HG02623 (cell line): ENCODE results near the gene MAEA.

Experiments used
- ATAC-seq: cut with Tn5 transposase; IDR thresholded peaks from one replicate; pipeline ENCODE4 v1.9.1; 2021; ENCODE audit warnings: moderate library complexity; ENCODE audit not compliant: unreplicated experiment

Gene MAEA

DNA sequence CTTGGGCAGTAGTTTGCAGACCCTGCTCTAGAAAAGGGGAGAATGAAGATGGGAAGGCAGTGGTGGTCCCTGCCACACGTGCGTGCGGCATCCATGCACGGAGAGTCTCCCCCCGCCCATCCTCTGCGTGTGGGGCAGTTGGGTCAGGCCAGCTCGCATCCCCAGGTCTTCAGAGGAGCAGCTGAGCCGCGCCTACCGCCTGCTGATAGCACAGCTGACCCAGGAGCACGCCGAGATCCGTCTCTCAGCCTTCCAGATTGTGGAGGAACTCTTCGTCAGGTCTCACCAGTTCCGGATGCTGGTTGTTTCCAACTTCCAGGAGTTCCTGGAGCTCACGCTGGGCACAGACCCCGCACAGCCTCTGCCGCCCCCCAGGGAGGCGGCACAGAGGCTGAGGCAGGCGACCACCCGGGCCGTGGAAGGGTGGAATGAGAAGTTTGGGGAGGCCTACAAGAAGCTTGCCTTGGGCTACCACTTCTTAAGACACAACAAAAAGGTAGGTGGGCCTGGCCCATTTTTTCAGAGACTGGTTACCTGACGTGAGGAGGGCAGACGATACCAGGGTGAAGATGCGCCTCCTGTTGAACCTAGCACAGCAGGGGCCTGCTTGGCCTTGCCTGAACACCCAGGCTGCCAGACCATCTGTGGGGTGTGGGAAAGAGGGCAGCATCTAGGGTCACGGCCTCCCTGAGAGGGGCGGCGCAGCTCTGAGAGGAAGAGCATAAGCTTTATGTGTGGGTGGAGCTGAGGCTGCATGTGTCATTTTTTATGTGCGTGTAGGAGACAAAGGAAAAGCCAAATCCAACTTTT lies 59.9 kb downstream of the MAEA start:
- no peak for ATAC-seq

DNA sequence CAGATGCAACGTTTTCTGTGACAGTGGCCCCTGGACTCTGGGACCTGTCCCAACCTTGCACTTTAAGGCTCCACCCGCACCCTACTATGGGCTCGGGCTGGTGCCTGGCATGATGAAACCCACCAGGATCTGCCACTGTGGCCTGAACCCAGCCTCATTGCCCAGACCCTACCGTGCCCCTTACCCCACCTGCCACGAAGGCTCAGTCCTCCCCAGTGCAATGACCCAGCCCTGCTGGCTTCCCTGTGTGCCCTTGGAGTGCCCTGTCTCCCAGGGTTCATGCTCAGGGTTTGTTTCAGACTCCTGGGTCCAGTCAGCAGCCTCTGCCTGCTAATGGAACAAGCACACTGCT lies 60.5 kb downstream of the MAEA start:
- no peak for ATAC-seq

DNA sequence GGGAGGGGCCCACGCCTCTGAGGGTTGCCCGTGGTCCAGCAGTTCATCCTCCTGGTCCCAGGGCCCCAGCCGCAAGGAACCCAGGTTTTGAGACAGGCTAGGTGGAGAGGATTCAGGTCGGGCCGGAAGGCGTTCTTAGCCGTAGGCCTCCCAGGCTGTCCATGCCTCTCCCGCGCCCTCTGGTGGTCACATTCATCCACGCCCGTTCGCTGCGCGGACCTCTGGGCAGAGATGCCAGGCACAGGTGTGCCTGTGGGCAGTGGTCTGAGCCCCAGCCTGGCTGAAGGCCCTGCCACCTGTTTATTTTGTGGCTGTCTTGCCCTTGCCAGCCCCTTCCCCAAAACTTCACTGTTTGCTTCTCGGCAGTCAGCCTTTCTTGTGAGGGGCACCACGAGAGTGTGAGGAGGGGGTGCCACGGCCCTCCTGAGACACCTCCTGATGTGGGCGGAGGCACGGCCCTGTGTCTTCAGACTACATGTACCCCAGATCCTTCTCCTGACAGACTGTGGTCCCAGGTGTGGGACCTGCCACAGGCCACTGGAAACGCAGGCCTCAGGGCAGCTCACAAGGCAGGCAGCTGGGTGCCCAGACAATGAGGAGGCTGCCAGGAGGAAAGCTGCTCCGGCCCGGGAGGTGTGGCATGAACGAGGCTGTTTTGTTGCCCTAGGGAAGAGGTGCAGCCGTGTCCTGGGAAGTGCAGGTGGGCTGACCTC lies 62.3 kb downstream of the MAEA start:
- no peak for ATAC-seq

DNA sequence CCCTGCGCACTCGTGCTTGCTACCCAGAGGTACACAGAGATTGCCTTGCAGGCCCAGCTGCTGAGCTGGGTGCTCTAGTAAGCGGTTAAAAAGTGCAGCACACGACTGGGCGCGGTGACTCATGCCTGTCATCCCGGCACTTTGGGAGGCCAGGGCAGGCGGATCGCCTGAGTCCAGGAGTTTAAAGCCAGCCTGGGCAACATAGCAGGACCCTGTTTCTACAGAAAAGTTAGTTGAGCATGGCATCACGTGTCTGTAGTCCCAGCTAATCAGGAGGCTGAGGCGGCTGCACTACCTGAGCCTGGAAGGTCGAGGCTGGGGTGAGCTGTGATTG lies 62.8 kb downstream of the MAEA start:
- no peak for ATAC-seq

DNA sequence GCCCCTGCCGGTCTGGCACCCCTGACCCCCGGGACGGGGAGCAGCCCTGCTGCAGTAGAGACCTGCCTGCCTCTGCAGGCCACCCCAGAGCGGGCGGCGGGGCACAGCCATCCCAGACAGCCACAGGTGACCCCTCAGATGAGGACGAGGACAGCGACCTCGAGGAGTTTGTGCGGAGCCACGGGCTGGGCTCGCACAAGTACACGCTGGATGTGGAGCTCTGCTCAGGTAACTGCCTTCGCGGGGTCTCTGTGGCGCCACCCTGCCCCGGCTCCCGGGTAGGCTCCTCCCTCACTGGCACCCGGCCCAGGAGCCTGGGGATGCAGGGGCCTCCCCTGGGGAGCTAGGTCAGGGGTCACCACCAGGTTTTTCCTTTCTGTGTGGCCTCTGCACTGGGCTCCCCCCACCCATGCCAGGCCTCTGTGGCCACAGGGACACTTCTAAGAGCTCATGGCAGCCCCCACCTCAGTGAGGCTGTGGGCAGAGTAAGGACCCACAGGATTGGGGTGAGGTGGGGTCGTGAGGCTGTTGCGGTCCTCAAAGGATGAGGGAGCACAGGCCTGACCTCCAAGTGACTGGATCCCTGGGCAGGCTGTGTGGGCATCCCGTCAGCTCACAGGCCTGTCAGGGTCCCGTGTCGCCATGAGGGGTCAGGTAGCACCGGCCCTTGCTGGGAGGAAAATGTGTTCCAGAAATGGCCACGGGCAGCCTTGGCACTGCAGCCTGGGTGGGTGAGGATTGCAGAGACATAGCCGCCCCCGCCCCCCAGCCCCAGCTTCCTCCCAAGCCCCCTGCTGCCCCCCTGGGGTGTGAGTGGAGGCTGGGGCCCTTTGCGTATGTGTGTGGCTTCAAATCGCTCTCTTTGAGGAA lies 63.7 kb downstream of the MAEA start:
- no peak for ATAC-seq

DNA sequence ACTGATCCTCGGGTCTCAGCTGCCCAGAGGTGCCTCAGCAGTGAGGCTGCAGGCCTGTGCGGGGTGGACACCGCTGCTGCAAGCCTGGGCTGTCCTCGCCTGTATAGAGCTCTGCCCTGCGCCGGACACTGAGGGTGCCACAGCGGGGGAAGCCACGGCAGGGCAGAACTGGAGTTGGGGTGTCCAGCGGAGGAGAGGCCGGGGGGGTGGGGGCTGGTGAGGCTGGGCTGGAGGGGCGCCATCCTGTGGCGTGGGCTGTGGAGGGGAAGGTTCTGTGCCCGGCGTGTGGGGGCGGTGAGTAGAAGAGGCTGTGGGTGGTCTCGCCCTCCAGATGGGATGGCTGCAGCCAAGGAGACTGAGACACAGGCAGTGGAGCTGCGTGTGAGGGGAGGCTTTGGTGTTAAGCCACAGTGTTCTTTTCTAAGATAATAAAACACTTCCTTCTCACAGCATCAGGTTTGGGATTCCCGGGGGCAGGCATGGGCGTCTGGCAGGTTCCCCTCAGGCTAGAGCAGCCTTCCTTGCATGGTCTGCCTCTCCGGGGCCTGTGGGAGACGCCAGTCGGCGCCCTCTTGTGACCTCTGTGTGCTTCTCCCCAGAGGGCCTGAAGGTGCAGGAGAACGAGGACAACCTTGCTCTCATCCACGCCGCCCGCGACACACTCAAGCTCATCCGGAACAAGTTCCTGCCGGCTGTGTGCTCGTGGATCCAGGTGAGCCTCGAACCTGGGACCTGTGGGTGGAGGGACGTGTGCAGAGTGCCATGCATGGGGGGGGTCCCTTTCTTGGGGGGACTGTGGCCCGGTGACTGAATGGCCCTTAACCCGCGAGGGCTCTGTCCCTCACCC lies 64.7 kb downstream of the MAEA start:
- ATAC-seq: no peak

DNA sequence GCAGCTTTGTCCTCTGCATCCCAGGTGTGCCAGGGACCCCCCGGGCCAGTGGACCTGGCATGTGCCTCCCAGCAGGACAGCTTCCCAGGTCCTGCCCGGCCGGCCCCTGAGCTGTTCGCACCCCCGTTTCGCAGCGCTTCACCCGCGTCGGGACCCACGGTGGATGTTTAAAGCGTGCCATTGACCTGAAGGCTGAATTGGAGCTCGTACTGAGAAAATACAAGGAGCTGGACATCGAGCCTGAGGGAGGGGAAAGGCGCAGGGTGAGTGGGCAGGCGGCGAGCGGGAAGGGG lies 65.2 kb downstream of the MAEA start:
- ATAC-seq: no peak

DNA sequence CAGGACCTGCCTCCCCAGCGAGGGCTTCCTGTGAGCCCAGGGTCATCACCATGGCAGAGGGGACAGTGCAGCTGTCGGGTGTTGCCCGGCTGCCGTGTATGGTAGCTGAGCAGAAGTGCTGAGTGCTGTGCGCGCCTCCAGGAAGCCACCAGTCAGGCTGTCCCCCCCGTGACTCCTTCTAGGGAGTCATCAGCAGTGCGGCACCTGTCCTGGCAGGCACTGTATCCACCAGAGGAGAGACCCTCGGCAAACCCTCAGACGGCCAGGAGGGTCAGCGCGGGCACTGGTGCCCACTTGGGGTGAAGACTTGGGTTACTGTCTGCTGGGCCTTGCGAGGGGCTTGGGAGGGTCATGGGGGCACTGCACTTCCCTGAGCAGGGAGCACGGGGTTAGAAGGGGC lies 65.7 kb downstream of the MAEA start:
- ATAC-seq: no peak

DNA sequence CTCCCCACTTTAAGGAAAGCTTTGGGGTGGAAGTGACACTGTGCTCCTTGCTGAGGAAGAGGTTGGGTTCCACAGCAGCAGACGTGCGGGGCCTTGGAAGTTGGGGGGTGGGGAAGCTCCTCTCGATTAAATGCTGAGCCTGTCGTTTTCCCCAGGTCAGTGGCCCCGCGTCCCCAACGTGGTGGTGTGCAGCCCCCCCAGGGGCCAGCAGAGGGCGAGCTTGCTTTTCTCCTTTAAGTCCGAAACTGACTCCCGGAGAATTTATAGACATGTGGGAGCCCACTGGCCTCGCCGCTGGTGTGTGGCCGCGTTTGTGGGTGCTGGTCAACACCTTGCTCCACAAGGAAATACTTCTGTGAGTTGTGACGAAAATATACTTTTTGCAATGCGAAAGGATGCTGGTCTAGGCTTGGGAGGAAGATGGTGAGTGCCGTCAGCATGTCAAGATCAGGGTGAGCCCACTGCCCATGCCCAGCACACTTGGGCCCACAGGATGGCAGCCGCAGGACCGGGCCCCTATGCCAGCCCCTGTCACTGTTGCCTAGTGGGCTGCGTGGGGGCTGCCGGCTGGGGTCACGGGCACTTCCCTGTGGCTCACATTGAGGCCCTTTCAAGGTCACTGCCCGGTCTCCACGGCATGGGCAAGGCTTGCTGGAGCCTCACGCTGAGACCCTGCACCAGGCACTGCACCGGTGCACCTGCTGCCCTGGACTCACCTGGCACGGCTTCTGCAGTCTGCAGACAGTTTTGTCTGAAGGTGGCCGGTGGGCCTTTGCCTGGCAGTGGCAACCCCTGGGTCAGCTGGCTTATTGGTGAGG lies 66.7 kb downstream of the MAEA start:
- ATAC-seq: no peak

DNA sequence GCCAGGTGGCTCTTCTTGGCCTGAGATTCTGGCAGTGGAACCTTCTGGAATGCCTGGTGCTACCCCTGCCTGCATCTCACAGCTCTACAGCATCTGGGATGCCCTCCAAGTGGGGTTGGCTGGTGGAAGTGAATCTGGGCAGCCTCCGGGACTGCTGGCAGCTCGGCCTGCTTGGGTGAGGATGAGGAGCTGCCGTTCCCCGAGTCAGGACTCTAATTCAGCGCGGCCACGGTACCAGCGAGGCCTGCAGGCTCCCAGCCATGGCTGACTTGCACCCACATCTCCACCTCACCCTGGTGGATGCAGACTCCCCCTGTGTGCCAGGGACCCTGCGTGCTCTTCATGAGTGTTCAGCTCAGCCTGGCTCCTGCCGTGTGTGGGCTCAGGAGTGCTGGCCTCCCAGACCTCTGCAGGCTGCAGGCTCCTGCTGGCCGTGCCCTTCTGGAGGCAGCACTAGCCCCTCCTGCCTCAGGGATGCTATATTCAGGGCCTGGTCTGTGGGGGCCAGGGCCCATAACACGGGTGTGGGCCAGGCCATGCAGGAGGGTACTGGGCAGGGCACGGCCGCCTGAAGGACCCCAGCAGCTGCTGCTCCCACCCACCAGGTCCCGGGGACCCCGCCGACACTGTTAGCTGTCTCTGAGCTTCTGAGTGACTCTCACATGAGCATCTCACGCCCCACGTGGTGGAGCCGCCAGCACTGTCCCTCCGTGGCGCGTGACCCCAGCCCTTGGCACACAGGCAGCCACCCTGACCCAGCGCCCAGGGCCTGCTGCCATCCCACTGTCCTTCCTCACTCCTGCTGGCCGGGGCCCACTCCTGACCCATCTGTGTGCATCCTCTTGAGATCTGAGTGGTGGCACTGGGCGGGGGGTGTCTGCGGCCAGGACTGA lies 67.9 kb downstream of the MAEA start:
- ATAC-seq: no peak

DNA sequence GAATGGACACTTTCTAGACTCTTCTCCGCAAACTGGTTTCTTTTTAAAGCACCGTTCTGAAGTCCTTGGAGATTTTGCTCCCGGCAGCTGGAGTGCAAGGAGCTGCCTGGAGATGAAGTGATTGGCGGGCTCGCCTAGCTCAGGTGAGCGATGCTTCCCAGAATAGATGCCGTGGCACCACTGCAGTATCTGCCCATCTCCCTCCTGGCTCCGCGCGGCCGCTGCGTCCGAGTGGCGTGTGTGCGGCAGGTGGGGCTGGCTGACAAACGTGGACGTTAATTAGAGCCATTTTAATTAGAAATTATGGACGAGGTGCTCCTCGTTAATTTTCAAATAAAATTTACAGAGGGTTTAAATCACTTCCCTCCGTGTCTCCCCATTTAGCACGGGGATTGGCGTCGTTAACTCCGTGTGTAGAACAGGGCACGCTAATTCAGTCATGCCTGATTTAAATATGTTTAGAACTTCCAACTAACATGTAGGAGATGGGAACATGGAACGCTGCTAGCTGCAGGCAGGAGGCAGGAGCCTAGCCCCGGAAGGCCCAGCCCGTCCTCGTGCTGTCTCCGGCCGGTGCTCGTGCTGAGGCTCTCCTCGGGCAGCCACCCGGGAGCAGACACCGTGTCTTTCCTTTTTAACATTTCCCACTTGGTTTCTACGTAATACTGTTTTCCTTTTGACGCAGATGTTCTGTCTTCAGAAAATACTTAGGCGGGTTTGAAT lies 68.9 kb downstream of the MAEA start:
- no peak for ATAC-seq

DNA sequence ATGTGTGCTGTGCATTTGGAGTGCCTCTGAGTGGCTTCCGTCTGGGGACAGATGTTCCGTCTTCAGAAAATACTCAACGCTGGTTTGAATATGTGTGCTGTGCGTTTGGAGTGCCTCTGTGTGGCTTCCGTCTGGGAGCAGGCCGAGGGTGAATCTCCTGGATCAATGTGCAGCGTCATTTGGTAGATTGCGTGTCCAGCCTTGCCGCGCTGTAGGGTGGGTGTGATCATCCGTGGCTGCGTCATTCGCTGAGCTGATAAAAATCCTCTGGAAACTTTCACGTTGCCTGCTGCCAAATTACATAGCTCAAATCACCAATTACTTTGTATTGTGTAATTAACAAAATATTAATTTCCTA lies 69.4 kb downstream of the MAEA start:
- ATAC-seq: no peak

DNA sequence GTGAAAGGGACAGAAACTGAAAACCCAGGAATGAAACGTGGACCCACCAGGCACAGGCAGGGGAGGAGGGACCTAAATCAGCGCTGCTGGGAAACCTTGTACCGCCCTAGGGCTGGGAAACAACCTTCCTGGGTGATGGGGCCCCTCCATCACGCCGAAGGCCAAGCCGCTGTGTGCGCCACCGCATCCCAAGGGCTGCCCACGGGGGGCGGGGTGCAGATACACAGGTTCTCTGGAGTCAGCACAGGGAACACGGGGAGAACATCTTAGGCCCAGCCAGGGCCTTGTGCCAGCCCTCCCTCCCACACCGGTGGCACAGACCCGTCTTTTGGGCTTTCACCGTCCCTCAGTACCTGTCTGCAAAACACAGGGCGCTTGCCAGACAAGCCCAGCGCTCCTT lies 70.3 kb downstream of the MAEA start:
- ATAC-seq: no peak

DNA sequence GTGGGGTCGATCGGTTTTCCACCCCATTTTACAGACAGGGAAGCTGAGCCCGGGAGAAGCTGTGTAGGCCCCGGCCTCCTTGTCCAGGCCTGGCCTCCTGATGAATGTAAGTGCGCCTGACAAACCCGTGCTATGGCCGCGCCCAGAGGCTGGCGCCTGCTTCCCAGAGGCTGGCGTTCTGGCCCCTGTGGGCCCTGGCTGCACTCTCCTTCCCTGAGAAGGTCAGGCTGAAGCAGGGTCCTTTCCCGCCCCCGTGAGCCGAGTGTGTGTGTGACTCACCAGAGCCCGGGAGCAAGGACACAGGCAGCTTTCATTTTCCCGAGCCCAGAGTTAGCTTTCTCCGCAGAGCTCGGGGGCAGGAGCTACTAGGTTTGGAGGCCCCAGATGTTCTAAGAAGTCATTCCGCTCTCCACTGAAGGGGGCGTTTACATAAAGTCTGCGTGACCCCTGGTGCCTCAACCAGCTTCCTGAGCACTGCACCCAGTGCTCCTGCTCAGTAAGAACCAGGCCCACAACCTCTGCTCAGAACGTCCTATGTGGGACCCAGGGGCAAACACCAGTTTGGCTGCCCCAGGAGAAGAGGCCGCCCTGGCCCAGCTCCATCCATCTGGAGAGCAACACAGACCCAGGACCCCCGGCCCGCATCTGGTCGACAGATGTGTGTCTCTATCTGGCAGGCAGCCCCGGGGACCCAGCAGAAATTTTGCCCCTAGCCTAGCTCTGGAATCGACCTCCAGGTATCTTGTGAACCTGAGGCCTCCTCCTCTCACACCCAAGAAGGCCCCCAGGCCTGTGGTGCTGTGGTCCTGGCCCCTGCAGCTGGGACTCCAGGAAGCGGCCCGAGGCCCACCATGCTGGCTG lies 71.0 kb downstream of the MAEA start:
- ATAC-seq: no peak

DNA sequence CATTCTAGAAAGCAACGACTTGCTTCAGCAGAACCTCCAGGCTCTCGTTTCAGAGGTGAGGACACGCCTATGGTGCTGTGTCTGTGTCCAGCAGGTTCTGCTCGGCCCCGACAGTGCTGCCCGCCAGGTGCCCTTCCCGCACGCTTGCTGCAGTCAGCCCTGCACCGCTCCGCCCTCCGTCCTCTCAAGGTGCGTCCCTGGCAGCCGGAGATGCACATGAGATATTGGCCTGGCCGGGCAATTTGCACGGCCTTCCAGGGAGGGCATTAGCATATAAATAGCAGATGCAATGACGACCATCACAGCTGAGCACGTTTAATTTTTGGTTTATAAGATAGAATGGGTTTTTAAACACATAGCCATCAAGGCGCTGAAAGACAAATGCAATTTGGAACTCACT lies 71.7 kb downstream of the MAEA start:
- no peak for ATAC-seq

DNA sequence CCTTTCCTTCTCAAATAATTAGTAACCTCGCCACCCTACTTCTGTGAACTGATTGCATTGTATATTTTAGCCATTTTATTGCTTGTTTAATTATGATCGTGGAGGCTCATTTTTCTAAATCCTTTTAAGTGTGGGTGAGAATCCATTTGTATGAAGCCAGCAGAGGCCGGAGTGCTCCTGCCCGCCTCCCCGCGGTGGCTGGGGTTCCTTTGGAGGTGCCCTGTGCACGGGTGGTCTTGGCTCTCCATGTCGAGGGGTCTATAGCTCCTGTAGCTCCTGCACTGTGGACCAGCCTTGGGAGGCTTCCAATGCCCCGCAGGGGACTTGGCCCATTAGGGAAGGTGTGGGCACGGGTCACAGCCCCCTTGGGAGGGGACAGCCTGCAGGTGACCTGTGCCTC lies 72.4 kb downstream of the MAEA start:
- no peak for ATAC-seq

DNA sequence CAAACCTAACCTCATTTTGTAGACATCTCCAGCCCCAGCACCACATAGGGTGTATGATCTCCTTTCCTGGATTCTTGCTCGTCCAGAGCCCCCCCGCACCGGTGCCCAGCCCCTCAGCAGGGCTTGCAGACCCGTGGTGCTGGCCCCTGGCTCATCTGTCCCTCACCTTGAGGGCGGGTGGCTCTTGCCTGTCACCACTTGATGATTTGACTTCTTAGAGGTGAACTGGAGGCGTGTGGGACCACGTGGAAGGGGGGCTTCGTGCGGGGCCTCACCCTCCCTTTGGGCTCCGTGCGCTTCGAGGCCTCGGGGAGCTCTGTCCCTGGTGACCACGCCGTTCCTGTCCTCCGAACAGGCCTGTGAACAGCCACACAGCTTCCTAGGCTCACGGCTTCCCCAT lies 72.8 kb downstream of the MAEA start:
- no peak for ATAC-seq

DNA sequence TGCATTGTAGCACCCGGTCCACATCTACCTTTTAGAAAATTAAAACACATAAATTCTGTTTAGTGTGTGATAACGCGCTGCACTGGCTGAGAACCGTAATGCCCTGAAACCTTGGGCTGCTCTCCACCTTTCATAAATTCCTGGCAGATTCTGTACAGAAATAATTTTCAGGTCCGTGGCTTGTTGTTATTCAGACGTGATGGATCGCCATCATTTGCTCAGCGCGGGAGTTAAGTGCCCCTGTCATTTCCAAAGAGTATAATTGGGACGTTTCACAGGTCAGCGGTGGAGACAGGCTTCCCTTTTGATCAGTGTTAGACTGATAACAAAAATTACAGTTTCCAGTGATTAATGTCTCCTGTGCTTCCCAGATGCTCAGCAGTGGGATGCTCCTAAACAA lies 73.8 kb downstream of the MAEA start:
- no peak for ATAC-seq
